GM18498 (cell line): Measurements from ENCODE around the gene KLK7.

ENCODE experiments used
- ATAC-seq: cut with Tn5 transposase; IDR thresholded peaks from one replicate; pipeline ENCODE4 v1.9.1; 2021; ENCODE audit warnings: mild to moderate bottlenecking, moderate library complexity; ENCODE audit not compliant: unreplicated experiment

Gene KLK7

DNA sequence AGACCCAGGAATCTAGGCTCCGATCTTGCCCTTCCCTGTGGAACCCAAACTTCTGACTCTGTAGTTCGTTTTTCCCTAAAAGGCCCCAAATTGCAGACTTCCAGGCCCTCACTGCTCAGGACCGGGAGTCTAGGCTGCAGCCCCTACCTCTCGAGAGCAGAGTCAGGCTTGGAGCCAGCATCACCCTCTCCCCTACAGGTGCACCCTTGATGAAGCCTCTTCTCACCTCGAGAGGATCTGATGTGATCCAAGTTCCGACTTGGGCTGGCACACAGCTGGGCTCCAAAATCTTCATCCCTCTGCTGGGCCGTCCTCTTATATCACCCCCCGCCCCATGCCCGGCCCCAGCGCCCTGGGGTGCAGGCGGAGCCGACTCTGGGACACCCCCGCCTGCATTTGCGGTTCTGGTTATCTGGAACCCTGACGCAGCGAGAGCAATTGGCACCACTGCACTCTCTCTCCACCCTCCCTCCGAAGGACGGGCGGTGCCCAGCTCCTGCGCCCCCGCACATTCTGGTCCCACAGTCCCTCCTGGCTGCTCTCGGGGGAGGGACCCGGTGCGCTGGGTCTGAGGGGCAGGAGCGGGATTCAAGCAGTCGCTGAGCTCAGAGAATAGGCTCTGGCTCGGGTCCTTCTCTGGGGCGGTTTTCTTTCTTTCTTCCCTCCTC is at the start of gene KLK7:
KLK7 (minus strand) TSS at position 293 of the 668 bp plus-strand sequence. CDS start 1,518 bp downstream, outside the sequence.
- no peak for ATAC-seq

DNA sequence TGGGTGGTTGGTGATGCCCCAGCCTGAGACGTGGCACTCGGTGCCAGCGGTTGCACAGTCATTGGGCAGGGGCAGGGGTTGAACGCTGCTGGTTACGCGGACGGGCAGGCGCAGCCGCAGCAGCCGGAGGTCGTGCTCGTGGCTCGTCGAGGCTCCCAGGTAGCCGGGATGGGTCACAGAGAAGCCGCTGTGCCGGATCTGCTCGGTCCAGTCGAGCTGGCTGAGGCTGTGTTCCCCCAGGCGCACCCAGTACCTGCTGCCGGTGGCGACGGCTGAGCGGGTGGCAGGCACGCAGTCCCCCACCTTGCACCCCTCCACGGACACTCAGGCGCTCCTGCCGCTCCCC is 48.1 kb upstream of the KLK7 start:
- no peak for ATAC-seq

DNA sequence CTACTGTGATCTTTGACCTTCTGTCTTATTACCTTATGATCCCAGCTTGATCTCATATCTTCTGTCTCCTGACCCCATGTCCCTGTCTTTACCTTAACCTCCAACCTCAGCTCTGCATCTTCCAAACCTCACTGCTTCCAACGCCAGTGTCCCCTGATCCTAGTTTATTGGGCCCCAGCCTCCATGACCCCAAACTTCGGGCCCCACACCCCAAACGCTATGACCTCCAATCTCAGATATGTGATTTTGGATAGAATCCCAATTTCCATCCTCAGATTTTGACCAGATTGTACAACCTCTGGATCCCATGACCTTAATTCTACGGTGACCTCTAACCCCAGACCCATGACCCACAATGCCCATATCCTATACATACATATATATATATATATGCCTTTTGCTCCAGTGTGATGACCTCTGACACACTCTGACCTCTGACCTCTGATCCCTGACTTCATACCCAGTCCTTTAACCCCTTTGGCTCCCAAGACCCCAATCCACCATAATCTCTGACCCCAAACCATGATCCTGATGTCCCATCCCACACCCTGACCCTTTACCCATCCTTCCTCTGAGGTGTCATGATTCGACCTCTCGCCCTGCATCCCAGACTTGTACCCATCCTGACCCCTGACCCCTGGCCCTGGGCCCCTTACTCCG is 47.6 kb upstream of the KLK7 start:
- ATAC-seq, result no peak

DNA sequence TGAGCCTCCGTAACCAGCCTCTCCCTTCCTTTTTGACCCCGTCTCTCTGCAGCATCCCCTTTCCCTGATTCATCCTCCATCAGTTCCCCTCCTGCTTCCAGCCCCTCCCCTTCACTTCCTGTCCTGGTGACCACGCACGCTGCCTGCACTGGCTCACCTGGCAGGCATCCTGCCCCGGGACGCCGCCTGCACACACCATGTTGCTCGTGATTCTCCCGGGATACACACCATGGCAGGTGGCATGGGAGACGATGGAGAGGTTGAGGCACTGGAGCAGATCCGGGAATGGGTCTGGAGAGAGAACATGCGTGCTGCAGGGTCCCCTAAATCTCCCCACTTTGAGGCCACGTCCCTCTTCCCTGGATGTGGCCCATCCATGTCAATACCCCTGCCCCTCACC is 46.9 kb upstream of the KLK7 start:
- no peak for ATAC-seq

DNA sequence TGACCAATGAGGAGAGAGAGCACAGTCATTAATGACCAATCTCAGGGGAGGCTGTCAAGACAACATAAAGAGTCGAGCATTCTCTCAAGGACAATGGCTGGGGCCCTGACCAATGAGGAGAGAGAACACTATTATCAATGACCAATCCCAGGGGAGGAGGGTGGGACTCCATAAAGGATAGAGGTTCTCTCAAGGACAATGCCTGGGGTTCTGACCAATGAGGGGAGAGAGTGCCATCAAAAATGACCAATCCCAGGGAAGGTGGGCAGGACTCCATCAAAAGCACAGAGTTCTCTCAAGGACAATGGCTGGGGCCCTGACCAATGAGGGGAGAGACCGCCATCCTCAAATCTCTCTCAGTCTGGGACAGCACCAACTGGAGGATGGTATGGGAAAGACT is 46.0 kb upstream of the KLK7 start:
- no peak for ATAC-seq

DNA sequence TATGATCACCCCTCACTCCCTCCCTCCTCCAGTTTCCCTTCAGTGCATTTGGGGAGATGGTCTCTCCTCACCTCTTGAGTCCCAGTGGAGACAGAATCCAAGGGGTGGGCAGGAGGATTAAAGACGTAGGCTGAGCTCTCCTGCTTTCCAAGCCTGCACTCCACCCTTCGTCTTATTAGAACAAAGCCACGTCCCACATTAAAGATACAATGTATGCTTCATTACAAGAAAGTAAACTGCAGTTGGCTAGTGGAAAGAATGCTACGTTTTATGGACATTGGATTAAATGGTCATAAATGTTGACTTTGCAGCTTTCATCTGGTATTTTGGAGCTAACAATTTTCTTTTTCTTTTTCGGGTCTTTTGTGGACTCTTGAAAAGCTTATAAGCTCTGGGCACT is 44.2 kb upstream of the KLK7 start:
- no peak for ATAC-seq

DNA sequence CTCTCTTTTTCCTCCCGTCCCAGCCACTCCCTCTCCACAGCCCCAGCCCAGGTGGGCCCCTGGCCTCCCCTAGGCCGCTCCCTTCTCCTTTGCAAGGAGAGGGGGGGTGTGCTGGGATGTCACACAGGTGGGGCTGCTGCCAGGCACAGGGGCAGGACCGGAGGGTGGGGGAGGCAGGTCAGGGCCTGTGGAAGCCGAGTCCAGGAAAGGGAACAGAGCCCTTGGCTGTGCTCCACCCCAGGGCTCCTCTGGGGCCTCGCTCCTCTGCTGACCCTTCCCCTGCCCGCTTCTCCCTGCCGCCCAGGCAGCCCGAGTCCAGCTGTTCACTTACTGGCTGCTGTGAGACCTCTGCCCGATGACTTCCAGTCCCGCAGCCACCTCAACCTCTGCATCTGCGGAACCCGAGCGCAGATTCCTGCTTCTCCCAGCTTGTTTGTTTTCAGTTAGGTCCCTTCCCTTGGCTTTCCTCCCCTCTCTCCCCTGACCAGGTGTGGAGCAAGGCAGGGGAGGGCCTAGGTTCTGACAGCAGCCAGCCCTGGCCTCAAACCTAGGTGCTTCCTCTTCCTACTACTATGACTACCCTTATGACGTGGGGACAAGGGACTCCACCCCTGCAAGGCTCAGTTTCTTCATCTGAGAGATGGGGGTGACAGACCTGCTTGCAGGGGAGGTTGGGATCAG is 43.5 kb upstream of the KLK7 start:
- no peak for ATAC-seq

DNA sequence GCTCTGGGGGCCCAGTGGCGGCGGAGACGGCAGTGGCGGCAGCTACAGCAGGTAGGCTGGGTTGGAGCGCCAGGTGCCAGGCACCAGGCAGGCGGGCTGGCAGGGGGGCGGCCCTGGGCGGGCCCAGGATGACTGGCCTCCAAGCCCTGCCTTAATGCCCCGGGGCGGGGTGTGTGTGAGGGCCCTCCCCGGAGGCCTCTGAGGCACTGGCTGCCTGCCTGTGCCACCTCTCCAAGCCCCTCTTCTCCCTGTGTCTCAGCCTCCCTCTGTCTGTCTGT is 42.8 kb upstream of the KLK7 start, which contains the start of gene KLK11:
KLK11 (minus strand) TSS at position 63 of the 278 bp plus-strand sequence. CDS start 985 bp downstream, outside the sequence.
- no peak for ATAC-seq

DNA sequence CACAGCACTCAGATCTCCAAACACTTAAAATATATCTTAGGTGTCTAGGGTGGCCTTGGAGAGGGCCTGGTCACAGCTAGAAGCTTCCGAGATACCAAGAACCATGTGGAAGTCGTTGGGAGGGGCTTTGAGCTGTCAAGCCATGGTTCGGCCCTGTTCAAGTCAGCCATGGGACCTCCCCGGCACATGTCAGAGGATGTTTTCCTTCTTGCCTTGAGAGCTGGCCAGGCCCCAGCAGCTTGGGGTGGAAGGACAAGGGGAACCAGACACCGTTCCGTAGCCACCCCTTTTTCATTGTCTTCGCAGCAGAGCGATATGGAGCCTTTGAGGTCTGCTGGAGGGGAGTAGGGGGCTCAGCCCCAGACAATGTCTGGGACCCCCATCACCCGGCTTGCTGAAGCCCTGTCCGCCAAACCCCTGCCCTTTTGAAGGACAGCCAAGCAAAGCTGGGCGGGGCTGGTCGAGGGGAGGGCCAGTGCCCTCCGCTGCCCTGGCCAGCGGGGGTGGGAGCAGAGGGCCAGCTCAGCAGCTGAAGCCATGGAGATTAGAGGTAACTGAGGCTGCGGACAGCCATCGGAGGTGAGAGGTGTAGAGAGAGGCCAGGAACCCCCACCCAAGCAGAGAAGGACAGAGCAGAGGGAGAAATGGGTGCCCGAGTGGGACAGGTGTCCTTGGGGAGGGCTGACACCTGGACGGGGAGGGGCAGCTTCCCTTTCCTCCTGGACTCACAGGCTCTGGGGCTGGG is 42.3 kb upstream of the KLK7 start:
- no peak for ATAC-seq

DNA sequence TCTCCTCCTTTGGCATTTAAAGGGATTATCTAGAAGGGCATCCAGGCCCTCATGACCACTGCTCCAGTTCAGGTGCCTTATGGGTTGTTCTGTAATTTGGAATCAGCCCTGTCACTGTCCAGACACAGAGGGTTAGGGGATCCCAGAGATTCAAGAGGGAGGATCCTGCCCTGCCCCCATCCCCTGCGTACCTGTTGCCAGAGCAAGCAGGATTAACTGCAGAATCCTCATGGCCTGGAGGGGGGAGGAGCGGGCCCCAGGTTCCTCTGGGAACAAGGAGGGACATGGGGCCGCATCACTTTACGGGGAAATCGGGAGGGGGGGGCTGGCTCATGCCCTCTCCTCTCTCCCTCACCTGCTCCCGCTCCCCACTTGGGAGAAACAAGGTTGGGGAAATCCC is 41.7 kb upstream of the KLK7 start:
- ATAC-seq, result no peak

DNA sequence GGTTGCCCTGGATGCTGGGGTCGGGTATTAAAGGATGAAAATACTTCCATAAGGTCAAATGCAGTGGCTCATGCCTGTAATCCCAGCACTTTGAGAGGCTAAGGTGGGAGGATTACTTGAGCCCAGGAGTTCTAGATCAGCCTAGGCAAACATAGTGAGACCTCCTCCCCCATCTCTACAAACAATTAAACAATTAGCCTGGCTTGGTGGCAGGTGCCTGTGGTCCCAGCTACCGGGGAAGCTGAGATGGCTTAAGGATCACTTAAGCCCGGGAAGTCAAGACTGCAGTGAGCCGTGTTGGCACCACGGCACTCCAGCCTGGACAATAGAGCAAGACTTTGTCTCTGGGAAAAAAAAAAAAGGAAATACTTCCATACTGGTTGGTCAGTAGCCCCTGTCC is 41.2 kb upstream of the KLK7 start:
- ATAC-seq, result no peak

DNA sequence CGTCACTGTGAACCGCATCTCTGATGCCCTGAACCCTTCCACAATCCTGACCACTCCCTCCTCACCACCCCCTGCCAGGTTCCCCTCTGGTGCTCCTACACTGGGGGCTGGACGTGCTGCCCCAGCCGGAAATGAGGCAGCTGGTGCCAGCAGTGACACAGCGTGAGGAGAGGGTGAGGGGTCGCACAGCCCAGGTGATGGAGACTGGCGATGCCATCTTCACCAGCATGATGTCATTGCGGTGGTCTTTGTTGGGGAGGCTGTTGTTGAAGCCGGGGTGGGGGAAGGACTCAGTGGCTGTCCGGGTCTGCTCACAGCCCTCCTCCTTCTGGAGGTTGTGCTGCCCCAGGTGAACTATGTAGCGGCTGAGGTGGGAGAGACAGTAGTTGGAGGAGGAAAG is 40.2 kb upstream of the KLK7 start:
- no peak for ATAC-seq

DNA sequence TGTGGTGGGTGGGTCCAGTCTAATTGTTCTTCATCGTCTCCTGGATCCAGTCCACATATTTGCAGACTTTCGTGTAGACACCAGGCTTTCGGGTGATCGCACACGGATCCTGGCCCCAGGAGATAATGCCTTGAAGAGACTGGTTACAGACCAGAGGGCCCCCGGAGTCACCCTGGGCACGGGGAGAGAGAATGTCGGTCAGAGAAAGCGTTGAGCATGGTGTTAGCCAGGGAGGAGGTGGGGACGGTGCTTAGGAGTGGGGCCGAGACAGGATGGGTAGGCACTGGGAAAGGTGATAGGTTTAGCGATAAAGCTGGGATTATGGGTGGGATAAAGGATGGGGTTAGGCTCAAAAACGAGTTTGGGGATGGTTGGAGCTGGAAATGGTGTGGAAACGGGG is 38.8 kb upstream of the KLK7 start:
- ATAC-seq, result no peak

DNA sequence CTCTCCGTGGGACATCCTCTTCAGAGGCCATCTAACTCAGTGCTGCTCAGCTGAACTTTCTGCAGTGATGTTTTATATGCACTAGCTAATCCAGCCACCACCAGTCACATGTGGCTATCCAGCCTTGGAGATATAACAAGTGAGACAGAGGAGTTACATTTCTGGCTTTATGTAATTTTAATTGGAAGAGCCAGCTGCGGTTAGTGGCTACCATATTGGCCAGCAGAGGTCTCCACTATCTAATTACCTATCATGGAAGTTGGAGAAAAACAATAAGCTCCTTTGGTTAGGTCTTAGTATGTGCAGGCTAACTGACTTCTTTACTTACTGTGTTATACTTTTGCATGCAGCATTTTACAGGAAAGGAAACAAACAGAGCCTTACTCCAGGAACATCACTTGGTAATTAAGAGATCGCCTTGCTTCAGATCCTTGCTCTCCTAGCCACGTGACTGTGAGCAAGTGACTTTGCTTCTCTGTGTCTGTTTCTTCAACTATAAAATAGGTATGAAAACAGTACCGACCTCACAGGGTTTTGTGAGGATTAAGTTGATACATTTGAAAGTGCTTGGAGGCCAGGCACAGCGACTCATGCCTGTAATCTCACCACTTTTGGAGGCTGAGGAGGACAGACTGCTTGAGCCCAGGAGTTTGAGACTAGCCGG is 37.4 kb upstream of the KLK7 start:
- ATAC-seq, result no peak

DNA sequence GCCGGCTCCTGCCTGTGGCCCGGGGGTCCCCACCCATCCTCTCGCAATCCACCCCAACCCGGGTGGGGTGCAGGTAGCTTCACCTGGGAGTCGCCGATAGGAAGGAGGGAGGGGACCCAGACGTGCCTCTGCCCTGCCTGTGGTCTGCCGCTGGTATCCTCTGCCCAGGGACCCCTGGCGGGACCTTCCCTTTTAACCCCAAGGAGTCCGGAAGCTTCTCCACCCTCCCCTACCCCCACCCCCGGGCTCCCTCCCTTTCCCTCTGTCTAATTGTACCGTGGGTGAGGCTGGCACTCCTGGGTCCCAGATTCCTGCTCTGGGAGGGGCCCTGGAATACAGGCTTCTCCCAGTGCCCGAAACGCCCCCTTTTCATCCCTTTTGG is 35.8 kb upstream of the KLK7 start, which contains the start of gene KLK10:
KLK10 (minus strand) TSS at position 166 of the 382 bp plus-strand sequence. CDS start 579 bp downstream, outside the sequence.
- ATAC-seq, result no peak

DNA sequence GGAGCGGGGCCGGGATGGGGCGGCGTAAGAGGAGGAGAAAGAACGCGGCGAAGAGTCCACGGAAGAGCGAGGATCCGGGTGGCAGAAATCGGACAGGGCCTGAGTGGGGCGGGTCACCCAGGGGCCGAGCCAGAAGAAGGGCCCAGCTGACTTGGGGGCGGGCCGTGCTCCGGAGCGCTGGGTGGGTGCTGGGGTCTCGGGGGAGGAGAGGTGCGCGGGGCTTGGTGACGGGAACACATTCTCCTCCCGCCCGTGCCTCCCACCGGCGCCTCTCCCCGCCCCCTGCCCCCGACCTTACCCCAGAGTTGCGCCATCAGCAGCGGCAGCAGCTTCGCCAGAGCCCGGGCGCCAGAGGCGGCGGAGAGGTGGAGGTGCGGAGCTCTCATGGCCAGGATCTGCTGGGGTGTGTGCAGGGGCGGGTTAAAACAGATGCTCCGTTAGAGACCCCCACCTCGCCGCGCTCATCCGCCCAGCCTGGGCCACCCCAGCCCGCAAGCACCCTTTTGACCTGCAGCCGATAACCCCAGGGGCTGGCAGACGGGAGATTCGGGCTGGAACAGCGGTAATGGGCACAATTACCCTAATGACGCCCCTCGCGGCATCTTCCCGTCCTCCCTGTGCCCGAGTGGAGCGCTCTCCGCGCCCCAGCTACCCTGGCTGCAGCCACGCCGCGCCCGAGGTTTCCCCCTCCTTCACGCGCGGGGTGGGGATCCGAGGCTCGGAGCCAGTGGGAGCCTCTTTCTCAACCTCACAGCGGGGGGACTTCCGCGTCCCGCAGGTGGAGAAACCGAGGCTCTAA is 35.2 kb upstream of the KLK7 start:
- ATAC-seq, result no peak

DNA sequence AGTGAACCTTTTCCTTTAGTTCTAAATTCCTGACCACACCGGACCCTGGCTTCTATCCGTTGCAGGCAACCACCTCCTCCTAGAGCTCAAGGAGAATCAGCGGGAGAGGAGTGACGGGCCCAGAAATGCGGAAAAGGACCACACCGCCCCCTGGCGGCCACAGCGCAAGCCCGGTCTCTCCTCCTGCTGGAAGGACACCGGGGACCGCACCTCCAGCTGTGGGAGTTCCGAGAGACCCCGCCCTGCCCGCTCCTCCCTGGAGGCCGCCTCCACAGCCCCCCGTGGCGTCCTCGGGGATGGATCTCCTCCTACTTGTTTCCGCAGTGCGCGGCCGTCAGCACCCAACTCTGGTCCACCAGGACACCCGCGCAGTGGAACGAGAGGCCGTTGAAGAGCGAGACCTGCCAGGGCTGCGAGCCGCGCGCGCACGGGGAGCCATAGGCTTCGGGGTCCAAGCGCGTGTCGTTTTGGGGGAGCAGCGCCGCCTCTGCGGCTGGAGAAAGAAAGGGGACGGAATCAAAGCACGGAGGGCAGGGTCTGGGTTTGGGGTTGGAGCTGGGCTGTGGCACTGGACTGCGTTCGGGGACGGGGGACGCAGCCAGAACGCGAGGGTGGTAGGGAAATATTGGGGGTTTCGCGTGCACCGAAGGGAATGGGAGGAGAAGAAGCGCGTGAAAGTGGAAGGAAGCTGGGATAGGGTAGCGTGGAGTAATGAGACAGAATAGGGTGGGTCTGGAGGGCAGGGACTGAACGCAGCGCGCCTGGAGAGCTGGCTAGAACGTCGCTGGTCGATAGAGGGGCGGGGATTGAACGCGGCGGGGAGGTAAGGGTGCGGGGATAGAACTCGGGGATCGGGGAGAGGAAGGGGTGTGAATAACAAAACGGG is 33.3 kb upstream of the KLK7 start:
- no peak for ATAC-seq

DNA sequence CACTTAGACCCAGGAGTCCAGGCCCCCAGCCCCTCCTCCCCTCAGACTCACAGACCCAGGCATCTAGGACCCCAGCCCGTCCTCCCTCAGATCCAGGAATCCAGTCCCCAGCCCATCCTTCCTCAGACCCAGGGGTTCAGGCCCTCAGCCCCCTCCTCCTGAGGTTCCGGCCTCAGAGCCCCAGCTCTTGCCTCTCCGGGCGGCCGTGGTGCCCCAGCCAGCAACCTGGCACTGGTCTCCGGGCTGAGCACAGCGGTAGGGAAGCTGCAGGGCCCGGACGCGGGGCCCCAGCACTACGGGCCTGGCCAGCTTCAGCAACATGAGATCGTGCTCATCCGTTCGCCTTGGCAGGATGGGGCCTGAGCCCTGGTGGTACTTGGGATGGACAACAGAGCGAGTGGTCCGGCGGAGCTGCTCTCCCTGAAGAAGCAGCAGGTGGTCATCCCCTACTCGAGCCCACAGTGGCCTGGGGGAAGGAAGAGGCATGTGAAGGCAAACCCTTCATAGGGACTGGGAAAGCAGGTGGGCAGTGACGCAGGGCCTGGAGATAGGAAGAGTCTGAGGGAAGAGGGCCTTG is 32.1 kb upstream of the KLK7 start:
- ATAC-seq, result no peak

DNA sequence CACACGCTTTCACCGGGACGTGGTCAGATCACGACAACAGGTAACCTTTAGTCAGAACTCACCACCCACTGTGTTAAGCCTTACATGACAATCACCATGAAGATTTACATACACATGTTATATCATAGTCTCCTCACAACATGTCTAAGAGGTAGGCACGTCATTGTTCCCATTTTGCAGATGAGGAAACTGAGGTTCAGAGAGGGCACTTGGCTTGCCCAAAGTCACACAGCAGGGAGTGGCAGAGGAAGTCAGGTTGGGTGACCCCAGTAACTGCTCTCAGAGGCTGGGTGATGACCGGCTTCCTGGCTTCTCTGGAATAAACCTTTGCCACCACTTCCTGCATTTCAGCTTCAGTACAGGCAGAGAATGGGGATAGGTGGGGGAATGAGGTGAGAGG is 30.5 kb upstream of the KLK7 start:
- no peak for ATAC-seq
